HG03103 (cell line): ENCODE data around the gene PHLDA1.
"Not testable (repeated sequence)": the region's sequence is repeated elsewhere in the genome, so short reads cannot be mapped to it uniquely, and the experiment has no call there.

Experiments
- ATAC-seq: cut with Tn5 transposase; IDR thresholded peaks from one replicate; pipeline ENCODE4 v1.9.1; 2021; ENCODE audit warnings: low read depth; ENCODE audit not compliant: unreplicated experiment

The PHLDA1 gene

DNA sequence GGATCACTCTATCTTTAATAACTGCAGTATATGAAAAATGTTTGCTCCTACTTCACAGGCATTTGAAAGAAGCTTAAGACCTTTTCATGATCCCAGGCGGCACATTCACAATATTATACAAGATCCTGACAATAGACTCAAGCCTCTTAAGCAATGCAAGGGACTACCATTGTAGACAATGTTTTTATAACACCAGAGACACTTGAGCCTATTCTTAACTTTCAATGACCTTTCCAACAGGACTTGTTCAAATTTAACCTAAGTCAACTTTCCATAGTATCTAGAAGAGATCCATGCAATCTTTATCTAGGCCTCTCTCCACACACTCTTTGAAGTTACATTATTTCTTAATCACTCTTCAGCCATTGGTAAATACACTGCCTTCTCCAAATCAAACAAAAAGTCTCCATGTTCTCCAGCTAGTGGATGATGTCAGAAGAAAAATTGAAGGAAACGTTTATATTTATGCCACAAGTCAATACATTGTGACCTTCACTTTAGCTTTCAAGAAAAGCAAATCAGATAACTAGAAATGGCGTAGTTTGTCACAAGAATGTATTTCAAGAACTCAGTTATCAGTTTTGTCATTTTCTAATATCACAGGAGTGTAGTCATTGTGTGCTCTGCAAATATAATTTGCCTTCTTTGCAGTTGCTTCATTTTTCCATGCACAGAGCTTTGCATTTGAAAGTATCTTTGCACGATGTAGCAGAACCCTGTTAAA is 41.2 kb downstream of the PHLDA1 start:
- ATAC-seq = no peak

GRCh38 chr12:75987709-75988108 is 43.9 kb downstream of the PHLDA1 start:
- not testable (repeated sequence) for ATAC-seq

DNA sequence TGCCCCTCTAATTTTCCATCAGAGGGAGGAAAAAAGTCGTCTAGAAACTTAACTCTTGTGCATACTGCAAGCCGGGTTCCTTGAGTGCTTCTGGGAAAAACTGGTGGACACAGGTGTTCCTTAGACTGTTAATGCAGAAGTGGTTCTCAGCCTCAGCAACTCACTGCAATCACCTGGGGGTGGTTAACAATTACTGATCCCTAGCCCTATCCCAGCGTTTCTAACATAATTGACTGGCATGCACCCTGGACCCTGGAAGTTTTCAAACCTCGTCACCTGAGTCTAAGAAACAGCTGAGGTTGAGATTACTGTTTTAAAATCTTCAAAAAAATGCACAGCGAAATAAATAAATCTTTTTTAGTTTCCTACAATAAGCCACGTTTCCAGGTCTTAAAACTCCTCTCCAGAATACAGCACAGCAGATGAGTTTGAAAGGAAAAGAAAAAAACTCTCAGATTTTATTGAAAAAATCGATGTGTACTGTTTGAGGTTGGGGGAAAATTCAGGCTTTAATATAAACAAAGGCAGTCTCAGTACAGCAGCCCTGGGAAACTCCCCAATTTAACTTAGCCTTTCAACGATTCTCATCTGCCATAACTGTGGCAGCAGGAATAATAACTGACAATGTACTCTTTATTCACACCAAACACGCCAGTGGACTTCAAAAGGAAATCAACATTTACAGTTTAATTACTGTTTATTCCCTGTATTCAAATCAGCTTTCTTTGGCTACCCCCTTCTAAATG is 45.4 kb downstream of the PHLDA1 start:
- no peak for ATAC-seq

DNA sequence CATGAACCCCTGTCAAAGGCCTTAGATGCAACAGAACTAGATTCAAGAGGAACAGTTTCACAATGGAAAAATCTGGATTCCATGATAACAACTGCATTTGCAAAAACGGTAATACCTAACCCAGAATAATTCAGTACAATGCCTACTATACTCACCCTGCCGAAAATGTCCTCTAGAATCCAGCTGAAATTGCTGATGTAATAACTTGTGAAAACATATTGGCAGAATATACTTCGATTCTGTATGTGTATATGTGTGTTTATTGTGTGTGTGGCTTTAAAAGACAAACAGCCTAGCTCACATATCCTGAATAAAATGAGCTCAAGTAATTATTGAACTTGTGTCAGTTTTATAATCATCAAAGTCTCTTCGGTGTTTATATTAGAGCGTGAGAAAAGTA is 46.0 kb downstream of the PHLDA1 start:
- ATAC-seq = no peak

- ATAC-seq = no peak
Measured at GRCh38 chr12:75984577-75985182, 46.9 kb downstream of the PHLDA1 start.

- not testable (repeated sequence) for ATAC-seq
Measured at GRCh38 chr12:75983851-75984250, 47.7 kb downstream of the PHLDA1 start.

- ATAC-seq = no peak
Measured at GRCh38 chr12:75982979-75983660, 48.5 kb downstream of the PHLDA1 start.

DNA sequence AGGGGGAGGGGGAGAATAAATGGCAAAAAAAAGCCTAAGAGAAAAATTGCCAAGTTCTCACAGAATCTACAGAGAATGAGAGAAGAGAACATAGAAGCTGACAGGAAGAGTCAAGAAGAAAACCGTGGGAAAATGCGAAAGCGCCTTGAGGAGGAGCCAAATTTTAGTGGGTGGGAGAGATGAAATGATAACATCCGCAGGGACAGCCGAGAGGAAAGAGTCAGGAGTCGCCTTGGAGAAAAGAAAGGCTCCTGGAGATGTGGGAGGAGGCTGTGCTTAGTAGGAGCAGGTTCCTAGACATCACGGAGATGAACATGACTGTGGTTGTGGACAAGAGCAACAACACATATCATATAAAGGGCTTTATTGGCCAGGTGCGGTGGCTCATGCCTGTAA is 49.4 kb downstream of the PHLDA1 start:
- ATAC-seq = no peak

GRCh38 chr12:75981247-75982168 is 50.1 kb downstream of the PHLDA1 start:
- ATAC-seq = no peak

DNA sequence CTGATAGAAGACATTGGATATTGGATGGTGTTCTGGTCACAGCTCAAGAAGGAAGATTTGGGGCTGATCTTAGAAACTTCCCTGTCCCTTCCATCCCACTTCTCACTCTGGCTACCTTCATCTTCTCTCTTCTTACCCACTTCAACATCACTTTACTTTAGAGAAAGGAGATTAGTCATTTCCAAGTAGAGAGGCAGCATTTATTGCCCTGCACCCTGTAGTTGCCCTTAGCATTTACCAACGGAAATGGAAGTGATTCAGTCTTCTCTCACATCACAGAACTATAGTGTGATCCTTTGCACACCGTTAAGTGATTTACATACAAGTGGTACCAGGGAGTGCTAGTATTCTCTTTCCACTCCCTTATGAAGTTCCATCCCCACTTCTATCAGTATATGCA is 52.4 kb downstream of the PHLDA1 start:
- no peak for ATAC-seq

- no peak for ATAC-seq
Measured at GRCh38 chr12:75978677-75979076, 52.9 kb downstream of the PHLDA1 start.

DNA sequence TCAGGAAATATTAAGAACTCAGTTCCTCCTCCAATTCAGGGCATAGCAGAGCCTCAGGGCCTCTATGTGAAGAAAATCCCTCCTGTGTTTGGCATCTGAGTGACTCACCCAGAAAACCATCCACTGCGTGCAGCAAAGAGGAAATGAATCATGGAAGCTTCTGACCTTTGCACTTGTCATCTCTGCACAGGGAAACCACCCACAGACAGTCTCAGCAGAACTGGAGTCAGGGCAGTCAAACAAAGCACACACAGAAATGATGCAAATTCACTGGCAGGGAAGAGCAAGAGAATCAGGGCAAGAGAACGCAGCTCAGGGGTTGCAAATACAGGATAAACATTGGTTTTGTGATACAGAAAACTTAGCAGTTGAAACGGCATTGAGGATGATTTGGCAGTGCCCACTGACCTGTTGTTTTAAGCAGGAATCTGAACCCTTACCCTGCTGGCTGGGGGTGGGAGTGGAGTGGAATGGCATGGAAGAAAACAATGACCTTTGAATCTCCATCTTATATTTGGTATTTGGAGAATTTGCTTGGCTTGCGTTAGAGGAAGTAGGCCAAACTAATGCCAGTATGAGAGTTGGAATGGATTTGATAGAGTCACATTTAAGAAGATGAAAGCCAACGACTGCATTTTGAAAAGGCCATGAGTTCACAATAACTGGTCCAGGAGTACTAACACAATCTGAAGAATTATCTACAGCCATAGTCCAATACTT is 53.5 kb downstream of the PHLDA1 start:
- ATAC-seq = peak; percentile 96

- ATAC-seq = no peak
Measured at GRCh38 chr12:75977590-75977951, 54.0 kb downstream of the PHLDA1 start.

GRCh38 chr12:75976913-75977312 is 54.7 kb downstream of the PHLDA1 start:
- ATAC-seq = no peak

GRCh38 chr12:75976113-75976512 is 55.5 kb downstream of the PHLDA1 start:
- ATAC-seq = no peak

DNA sequence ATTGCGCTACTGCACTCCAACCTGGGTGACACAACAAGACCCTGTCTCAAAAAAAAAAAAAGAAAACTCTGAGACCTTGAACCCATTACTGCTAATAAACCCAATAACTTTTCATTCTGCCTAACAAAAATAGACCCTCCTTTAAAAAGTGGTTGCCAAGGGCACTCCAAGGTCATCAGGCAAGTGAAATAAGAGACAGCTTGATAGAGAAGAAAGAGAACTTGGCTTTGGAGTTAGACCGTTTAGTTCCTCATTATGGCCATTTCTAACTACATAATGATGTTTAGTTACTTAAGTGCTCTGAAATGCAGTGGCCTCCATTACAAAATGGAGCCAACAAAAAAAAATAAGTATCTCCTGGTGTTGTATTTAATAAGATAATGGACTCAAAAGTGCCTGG is 55.9 kb downstream of the PHLDA1 start:
- no peak for ATAC-seq
